NCI-H1417 treated with DMSO at 0.1 percent for 48 hours (cell line): Measurements from ENCODE around the gene TESK2.
A peak's percentile ranks its signal among the peaks of the same experiment; 100 is the strongest.
"Not testable (repeated sequence)": the region's sequence is repeated elsewhere in the genome, so short reads cannot be mapped to it uniquely, and the experiment has no call there.

Experiments used
- DNase-seq: peaks from one replicate; lab custom pipeline; 2025; lab: John Stamatoyannopoulos, UW

TESK2 gene

GRCh38 chr1:45375104-45376090 lies 115.6 kb downstream of the TESK2 start:
- no peak for DNase-seq

DNA sequence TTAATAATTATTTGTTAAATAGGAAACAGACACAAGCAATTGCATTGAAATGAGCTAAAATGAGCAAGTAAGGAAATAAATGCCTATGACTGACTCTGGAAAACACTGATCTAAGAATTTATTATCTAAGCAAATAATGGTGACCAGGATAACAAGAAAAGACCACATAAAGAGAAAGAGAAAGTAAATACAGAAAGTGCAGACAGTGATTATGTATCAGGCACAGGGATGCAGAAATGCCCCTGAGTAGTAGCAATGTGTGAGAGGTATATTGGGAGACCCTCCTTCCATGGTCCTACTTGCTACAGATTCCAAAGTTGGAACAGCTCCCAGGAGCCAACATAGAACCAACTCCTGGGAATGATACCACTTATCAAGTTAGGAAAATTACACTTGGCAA lies 117.4 kb downstream of the TESK2 start:
- no peak for DNase-seq

DNA sequence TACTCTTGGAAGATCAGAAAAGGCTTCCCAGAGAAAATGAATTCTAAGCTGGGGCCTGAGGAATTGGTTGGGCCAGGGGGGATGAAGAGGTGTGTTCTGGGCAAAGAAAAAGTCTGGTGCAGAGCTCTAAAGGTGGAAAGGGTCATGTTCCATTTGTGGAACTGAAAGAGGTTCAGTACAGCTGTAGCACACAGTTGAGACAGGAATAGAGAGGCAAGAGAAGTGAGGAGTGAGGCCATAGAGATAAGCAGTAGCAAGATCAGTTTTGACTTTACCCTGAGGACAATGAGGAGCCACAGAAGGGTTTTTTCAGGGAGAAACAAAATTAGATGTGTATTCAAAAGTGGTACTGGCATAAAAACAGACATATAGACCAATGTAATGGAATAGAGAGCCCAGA lies 120.4 kb downstream of the TESK2 start:
- DNase-seq = no peak

- DNase-seq = no peak
Observed at GRCh38 chr1:45365051-45365450, 125.9 kb downstream of the TESK2 start.

- no peak for DNase-seq
Observed at GRCh38 chr1:45364294-45364693, 126.7 kb downstream of the TESK2 start.

- not testable (repeated sequence) for DNase-seq
Observed at GRCh38 chr1:45360981-45361380, 130.0 kb downstream of the TESK2 start.

- no peak for DNase-seq
Observed at GRCh38 chr1:45359882-45360513, 131.0 kb downstream of the TESK2 start.

GRCh38 chr1:45356186-45356585 lies 134.8 kb downstream of the TESK2 start:
- no peak for DNase-seq

GRCh38 chr1:45355683-45356082 lies 135.3 kb downstream of the TESK2 start:
- no peak for DNase-seq

GRCh38 chr1:45354838-45355237 lies 136.1 kb downstream of the TESK2 start:
- DNase-seq = no peak

GRCh38 chr1:45353685-45354084 lies 137.3 kb downstream of the TESK2 start:
- no peak for DNase-seq

GRCh38 chr1:45351508-45351907 lies 139.5 kb downstream of the TESK2 start:
- no peak for DNase-seq

DNA sequence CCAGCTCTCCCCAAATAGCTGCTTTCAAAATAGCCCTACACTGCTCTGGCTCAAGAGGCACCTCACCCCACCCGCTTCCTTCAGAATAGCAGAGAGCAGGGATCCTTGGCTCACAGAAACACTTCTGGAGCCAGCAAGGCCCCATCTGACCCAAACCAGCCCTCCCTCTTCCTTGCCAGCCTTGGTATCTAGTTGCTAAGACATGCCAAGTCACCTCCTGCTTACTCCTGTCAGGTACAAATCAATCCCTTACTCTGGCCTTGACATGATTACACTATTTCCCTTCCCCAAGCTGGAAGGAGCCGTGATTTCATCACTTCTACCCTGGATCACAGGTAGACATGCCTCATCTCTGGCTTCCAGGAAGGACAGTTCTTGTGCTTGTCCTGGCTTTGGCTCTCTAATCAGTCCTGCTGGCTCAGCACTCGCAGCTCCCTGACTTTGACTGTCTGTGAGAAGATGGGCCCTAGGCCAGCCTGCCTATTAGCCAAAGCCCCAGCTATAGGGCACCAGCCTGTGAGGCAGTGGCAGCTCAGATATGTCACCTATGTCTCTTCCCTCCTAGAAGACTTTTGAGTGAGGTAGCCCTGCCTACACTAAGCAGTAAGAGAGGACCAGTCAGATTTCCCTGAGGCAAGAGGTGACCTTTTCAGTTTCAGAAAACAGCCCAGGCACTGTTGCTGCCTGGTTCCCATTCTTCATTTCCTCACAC lies 141.8 kb downstream of the TESK2 start:
- DNase-seq = no peak

DNA sequence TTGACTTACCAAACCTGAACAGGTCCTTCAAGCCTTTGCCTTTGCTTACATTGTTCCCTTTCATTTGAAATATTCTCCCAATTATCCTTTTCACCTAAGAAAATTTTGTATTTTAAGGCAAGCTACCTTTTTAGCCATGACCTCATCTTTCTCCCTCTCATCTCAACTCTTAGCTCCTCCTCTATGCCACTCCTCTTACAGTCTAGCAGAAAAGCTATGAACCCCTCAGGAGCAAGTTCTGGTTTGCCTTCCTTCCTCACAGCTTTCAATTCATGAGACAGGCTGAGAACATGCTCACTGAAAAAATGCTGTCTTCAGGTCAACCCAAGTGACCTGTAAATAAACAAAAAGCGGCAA lies 142.4 kb downstream of the TESK2 start:
- no peak for DNase-seq

- no peak for DNase-seq
Observed at GRCh38 chr1:45348020-45348419, 142.9 kb downstream of the TESK2 start.

GRCh38 chr1:45346473-45346872 lies 144.5 kb downstream of the TESK2 start:
- no peak for DNase-seq

- DNase-seq = no peak
Observed at GRCh38 chr1:45345014-45345413, 145.9 kb downstream of the TESK2 start.

DNA sequence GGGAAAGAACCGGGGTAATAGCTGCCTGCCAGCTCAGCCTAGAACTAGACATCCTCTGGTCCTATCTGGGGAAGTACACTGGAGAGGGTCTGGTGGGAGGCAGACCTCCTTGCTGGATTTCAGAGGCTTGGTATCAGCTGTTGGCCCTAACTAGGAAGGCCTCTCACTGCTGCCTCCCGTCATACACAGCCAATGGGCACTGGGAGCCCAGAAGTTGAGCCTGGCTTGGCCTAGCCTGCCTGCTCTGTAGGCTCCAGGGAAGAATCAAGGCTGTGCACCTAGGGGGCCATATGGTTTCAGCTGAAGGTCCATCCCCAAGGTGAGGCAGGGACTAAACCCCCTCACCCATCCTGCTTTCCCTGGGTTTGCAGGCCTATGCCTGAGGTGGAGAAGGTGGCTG lies 146.5 kb downstream of the TESK2 start:
- DNase-seq = no peak

GRCh38 chr1:45340816-45341466 lies 150.0 kb downstream of the TESK2 start:
- no peak for DNase-seq

GRCh38 chr1:45339789-45340558 lies 151.0 kb downstream of the TESK2 start, which contains the start of the genes MUTYH and TOE1:
Gene MUTYH (minus strand): TSS chr1:45340440. CDS start chr1:45334505, 5,935 bp downstream.
Gene TOE1 (plus strand): TSS chr1:45340170. CDS start chr1:45340253, 83 bp downstream.
- DNase-seq = peak; percentile 65

DNA sequence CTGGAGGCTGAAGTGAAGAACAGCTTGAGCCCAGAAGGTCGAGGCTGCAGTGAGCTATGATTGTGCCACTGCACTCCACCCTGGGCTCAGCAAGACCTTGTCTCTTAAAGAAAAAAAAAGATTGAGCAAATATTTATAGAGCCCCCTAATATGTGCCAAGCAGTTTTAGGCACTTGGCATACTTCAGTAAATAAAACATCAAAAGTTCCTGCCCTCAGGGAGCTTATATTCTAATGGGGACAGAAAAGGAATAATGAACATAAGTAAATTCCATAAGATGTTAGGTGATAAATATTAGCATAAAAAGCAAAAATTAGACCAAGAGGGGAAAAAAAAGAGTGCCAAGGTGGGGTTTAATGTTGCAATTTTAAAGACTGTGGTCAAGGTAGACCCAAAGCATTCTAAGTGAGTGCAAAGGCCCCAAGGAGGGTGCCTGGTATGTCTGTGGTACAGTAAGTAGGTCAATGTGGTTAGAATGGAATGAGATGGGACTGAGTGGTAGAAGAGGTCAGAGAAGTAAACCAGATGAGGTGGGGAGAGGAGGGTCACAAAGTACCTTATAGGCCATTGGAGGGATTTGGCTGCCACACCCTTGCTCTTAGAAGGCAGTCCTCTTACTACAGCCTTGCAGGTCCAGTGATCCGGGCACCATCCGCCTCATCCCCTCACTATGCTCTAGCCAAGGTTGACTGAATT lies 153.2 kb downstream of the TESK2 start:
- no peak for DNase-seq
